Measurements from ENCODE around the gene TCF4. TPM values are rescaled to one million over a fixed set of nuclear protein-coding genes. Genes with fewer than 3 reads are reported as not detected.
A peak's percentile ranks its signal among the peaks of the same experiment; 100 is the strongest.

The TCF4 gene
- 205 TPM for total RNA-seq

DNA sequence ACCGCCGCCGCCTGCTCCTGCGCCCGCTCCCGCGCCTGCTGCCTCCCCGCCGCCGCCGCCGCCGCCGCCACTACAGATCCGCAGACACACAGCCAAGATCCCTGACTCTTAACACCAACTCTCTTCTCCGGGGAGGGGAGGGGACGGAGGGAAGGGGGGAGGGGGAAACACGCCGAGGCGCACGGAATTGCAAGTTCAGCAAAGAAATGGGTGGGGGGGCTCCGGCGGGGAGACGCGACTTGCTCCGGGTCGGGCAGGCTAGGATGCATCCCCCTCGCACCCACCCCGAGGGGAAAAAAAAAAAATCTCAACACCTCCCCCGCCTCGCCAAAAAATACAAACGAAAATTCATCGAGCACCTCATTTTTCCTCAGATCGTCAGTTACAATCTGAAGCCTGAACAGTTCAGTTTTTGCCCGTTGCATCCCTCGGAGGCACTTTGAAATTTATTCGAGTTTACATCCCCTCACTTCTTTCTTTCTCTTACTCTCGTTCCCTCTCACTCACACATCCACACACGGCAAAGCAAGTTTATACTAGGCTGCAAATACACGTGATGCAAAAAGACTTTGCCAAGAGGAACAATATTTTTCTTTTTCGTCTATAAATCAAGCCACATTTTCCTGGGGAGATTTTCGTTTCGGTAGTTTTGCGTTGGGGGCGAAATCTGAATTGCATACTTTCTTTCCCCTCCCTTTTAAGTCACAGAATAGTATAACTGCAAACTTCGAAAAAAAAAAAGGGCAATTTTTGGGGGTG is at the start of gene TCF4:
TSS of gene TCF4 (minus strand) at position 82 of the 759 bp plus-strand sequence. CDS start 1,076 bp downstream, outside the sequence.
- Histone ChIP-seq H3K4me3 (ENCODE audit: low read length in 3 of 3) (peak within 1 kb of the TSS; percentile 76 to 98 (median 87)), H3K9ac (ENCODE audit: low read depth in 1 of 3, low read length in 3 of 3) (peak within 1 kb of the TSS; percentile 78 to 95 (median 81)), H3K4me1 (ENCODE audit: control insufficient read depth in 3 of 3, insufficient read depth in 3 of 3, low read length in 3 of 3) (peaks cover 7 to 18% (median 9%) of the 10 kb centered on the region in 3 donors), H3K27ac (ENCODE audit: low read depth, low read length) (peak within 1 kb of the TSS; percentile 83), H3K27me3 (ENCODE audit: control insufficient read depth in 3 of 3, insufficient read depth in 3 of 3, low read length in 3 of 3) (no peaks in the 10 kb centered on the region), H3K9me3 (ENCODE audit: control insufficient read depth in 3 of 3, low read length in 3 of 3) (no peaks in the 10 kb centered on the region), H3K36me3 (ENCODE audit: control insufficient read depth in 3 of 3, insufficient read depth in 3 of 3, low read length in 3 of 3) (peaks cover 0 to under 1% (median 0%) of the 10 kb centered on the region in 3 donors)

DNA sequence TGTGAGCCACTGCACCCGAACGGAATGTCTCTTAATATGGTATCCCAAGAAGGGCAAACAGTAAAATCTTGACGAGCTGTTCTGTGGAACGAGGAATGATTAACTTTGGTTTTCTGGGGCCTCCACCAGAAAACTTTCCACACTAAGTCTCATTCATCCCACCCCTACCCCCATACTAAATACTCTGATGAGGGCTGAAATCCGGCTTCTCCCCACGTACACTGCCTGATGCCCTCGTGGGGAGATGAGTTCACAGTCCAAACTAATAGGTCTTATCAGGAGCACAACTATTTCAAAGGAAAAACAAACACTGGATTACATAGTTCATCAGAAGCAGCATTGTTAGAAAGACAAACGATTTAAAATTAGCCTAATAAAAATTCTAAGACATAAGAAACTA is 49.2 kb upstream of the TCF4 start:
- H3K9me3 ChIP-seq (ENCODE audit: control insufficient read depth in 3 of 3, low read length in 3 of 3): no peaks in the 10 kb centered on the region
- H3K4me1 ChIP-seq (ENCODE audit: control insufficient read depth in 3 of 3, insufficient read depth in 3 of 3, low read length in 3 of 3): no peaks in the 10 kb centered on the region
- H3K4me3 ChIP-seq (ENCODE audit: low read length in 3 of 3): no peak overlapping the region
- H3K27ac ChIP-seq (ENCODE audit: low read depth, low read length): no peak overlapping the region
- no peaks in the 10 kb centered on the region for H3K36me3 ChIP-seq (ENCODE audit: control insufficient read depth in 3 of 3, insufficient read depth in 3 of 3, low read length in 3 of 3)
- H3K9ac ChIP-seq (ENCODE audit: low read depth in 1 of 3, low read length in 3 of 3): no peak overlapping the region
- no peaks in the 10 kb centered on the region for H3K27me3 ChIP-seq (ENCODE audit: control insufficient read depth in 3 of 3, insufficient read depth in 3 of 3, low read length in 3 of 3)

GRCh38 chr18:55635439-55635838 is 47.4 kb upstream of the TCF4 start:
- no peak overlapping the region for H3K4me3 ChIP-seq (ENCODE audit: low read length in 3 of 3)
- H3K9ac ChIP-seq (ENCODE audit: low read depth in 1 of 3, low read length in 3 of 3): no peak overlapping the region
- H3K4me1 ChIP-seq (ENCODE audit: control insufficient read depth in 3 of 3, insufficient read depth in 3 of 3, low read length in 3 of 3): no peaks in the 10 kb centered on the region
- H3K36me3 ChIP-seq (ENCODE audit: control insufficient read depth in 3 of 3, insufficient read depth in 3 of 3, low read length in 3 of 3): no peaks in the 10 kb centered on the region
- H3K27ac ChIP-seq (ENCODE audit: low read depth, low read length): no peak overlapping the region
- H3K27me3 ChIP-seq (ENCODE audit: control insufficient read depth in 3 of 3, insufficient read depth in 3 of 3, low read length in 3 of 3): no peaks in the 10 kb centered on the region
- no peaks in the 10 kb centered on the region for H3K9me3 ChIP-seq (ENCODE audit: control insufficient read depth in 3 of 3, low read length in 3 of 3)

DNA sequence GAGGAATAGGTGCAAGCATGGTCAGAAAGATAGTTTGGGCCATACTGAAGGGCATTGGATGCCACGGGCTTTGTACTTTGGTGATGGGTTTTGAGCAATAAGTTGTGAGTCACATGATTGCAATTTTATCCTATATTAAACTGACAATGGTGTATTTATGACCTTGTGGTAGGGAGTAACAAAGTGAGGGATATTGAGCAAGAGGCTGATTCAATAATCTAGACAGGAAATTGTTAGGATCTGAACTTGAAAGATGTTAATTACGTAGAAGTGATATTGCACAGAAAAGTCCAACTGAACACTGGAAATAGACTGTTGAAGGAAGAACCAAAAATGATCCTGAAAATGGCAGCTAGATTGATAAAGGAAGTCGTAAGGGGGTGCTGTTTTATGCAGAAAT is 46.6 kb upstream of the TCF4 start:
- H3K9me3 ChIP-seq (ENCODE audit: control insufficient read depth in 3 of 3, low read length in 3 of 3): no peaks in the 10 kb centered on the region
- H3K4me1 ChIP-seq (ENCODE audit: control insufficient read depth in 3 of 3, insufficient read depth in 3 of 3, low read length in 3 of 3): no peaks in the 10 kb centered on the region
- no peaks in the 10 kb centered on the region for H3K27me3 ChIP-seq (ENCODE audit: control insufficient read depth in 3 of 3, insufficient read depth in 3 of 3, low read length in 3 of 3)
- H3K36me3 ChIP-seq (ENCODE audit: control insufficient read depth in 3 of 3, insufficient read depth in 3 of 3, low read length in 3 of 3): no peaks in the 10 kb centered on the region
- no peak overlapping the region for H3K9ac ChIP-seq (ENCODE audit: low read depth in 1 of 3, low read length in 3 of 3)
- no peak overlapping the region for H3K4me3 ChIP-seq (ENCODE audit: low read length in 3 of 3)
- H3K27ac ChIP-seq (ENCODE audit: low read depth, low read length): no peak overlapping the region

DNA sequence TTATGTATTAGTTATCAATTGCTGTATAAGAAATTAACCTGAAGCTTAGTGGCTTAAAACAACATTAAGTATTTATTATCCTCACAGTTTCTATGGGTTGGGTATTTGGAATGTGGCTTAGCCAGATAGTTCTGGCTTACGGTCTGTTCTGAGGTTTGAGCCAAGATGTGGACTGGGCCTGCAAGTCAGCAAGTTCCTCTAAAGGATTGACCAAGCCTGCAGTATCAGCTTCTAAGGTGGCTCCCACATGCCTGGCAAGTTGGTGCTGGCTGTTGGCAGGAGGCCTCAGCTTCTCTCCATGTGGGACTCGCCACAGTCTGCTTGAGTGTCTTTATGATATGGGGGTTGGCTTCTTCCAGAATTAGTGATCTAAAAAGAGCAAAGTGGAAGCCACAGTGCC is 45.0 kb upstream of the TCF4 start:
- H3K36me3 ChIP-seq (ENCODE audit: control insufficient read depth in 3 of 3, insufficient read depth in 3 of 3, low read length in 3 of 3): no peaks in the 10 kb centered on the region
- no peak overlapping the region for H3K4me3 ChIP-seq (ENCODE audit: low read length in 3 of 3)
- H3K9me3 ChIP-seq (ENCODE audit: control insufficient read depth in 3 of 3, low read length in 3 of 3): no peaks in the 10 kb centered on the region
- no peak overlapping the region for H3K9ac ChIP-seq (ENCODE audit: low read depth in 1 of 3, low read length in 3 of 3)
- no peaks in the 10 kb centered on the region for H3K27me3 ChIP-seq (ENCODE audit: control insufficient read depth in 3 of 3, insufficient read depth in 3 of 3, low read length in 3 of 3)
- no peaks in the 10 kb centered on the region for H3K4me1 ChIP-seq (ENCODE audit: control insufficient read depth in 3 of 3, insufficient read depth in 3 of 3, low read length in 3 of 3)
- no peak overlapping the region for H3K27ac ChIP-seq (ENCODE audit: low read depth, low read length)

DNA sequence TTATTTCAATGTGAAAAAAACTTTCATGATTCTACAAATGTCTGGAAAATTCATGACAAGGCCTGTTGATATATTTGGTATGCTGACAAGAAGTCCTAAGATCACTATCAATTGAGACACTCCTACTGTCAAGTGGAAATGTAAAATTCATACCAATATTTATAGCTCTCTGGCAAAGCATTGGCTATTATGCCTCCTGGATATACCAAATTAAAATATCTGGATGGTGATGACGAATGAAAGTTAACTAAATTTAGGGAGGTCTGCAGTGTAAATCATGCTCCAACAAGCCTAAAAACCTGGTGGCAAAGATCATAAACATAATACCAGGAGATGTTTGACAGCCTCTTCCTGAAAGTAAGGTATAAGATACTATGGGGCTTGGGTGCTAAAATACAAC is 41.1 kb upstream of the TCF4 start:
- no peak overlapping the region for H3K9ac ChIP-seq (ENCODE audit: low read depth in 1 of 3, low read length in 3 of 3)
- H3K27me3 ChIP-seq (ENCODE audit: control insufficient read depth in 3 of 3, insufficient read depth in 3 of 3, low read length in 3 of 3): no peaks in the 10 kb centered on the region
- H3K27ac ChIP-seq (ENCODE audit: low read depth, low read length): no peak overlapping the region
- no peak overlapping the region for H3K4me3 ChIP-seq (ENCODE audit: low read length in 3 of 3)
- H3K4me1 ChIP-seq (ENCODE audit: control insufficient read depth in 3 of 3, insufficient read depth in 3 of 3, low read length in 3 of 3): no peaks in the 10 kb centered on the region
- no peaks in the 10 kb centered on the region for H3K36me3 ChIP-seq (ENCODE audit: control insufficient read depth in 3 of 3, insufficient read depth in 3 of 3, low read length in 3 of 3)
- no peaks in the 10 kb centered on the region for H3K9me3 ChIP-seq (ENCODE audit: control insufficient read depth in 3 of 3, low read length in 3 of 3)

- Histone ChIP-seq H3K4me1 (ENCODE audit: control insufficient read depth in 3 of 3, insufficient read depth in 3 of 3, low read length in 3 of 3) (no peaks in the 10 kb centered on the region), H3K4me3 (ENCODE audit: low read length in 3 of 3) (no peak overlapping the region)
Observed at GRCh38 chr18:55627007-55627406, 39.0 kb upstream of the TCF4 start.

DNA sequence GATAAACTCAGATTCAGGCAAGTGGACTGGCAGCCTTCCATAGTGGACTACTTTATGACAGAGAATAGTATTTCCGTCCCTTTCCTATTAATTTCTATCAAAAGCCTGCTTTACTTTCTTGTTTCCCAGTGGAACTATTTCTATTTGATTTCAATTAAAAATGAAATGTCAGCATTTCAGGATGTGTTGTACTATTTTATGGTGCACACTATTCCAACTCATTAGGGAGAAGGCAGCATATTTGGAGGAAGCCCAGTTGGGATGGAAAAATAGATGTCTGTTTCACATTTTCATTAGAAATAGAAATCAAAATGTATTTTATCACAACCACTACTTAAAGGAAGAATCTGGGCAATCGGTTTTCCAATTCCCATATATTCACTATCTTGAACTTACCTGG is 37.9 kb upstream of the TCF4 start:
- no peak overlapping the region for H3K9ac ChIP-seq (ENCODE audit: low read depth in 1 of 3, low read length in 3 of 3)
- H3K27me3 ChIP-seq (ENCODE audit: control insufficient read depth in 3 of 3, insufficient read depth in 3 of 3, low read length in 3 of 3): no peaks in the 10 kb centered on the region
- H3K4me1 ChIP-seq (ENCODE audit: control insufficient read depth in 3 of 3, insufficient read depth in 3 of 3, low read length in 3 of 3): no peaks in the 10 kb centered on the region
- H3K27ac ChIP-seq (ENCODE audit: low read depth, low read length): no peak overlapping the region
- H3K36me3 ChIP-seq (ENCODE audit: control insufficient read depth in 3 of 3, insufficient read depth in 3 of 3, low read length in 3 of 3): no peaks in the 10 kb centered on the region
- no peaks in the 10 kb centered on the region for H3K9me3 ChIP-seq (ENCODE audit: control insufficient read depth in 3 of 3, low read length in 3 of 3)
- H3K4me3 ChIP-seq (ENCODE audit: low read length in 3 of 3): no peak overlapping the region

More at GRCh38 chr18:55627007-55627406, 39.0 kb upstream of the TCF4 start:
- Histone ChIP-seq H3K27me3 (ENCODE audit: control insufficient read depth in 3 of 3, insufficient read depth in 3 of 3, low read length in 3 of 3) (no peaks in the 10 kb centered on the region), H3K9me3 (ENCODE audit: control insufficient read depth in 3 of 3, low read length in 3 of 3) (no peaks in the 10 kb centered on the region), H3K27ac (ENCODE audit: low read depth, low read length) (no peak overlapping the region), H3K36me3 (ENCODE audit: control insufficient read depth in 3 of 3, insufficient read depth in 3 of 3, low read length in 3 of 3) (no peaks in the 10 kb centered on the region), H3K9ac (ENCODE audit: low read depth in 1 of 3, low read length in 3 of 3) (no peak overlapping the region)

GRCh38 chr18:55623626-55624025 is 35.6 kb upstream of the TCF4 start:
- Histone ChIP-seq H3K9me3 (ENCODE audit: control insufficient read depth in 3 of 3, low read length in 3 of 3) (no peaks in the 10 kb centered on the region), H3K4me3 (ENCODE audit: low read length in 3 of 3) (no peak overlapping the region), H3K36me3 (ENCODE audit: control insufficient read depth in 3 of 3, insufficient read depth in 3 of 3, low read length in 3 of 3) (no peaks in the 10 kb centered on the region), H3K27me3 (ENCODE audit: control insufficient read depth in 3 of 3, insufficient read depth in 3 of 3, low read length in 3 of 3) (no peaks in the 10 kb centered on the region), H3K27ac (ENCODE audit: low read depth, low read length) (no peak overlapping the region), H3K9ac (ENCODE audit: low read depth in 1 of 3, low read length in 3 of 3) (no peak overlapping the region), H3K4me1 (ENCODE audit: control insufficient read depth in 3 of 3, insufficient read depth in 3 of 3, low read length in 3 of 3) (no peaks in the 10 kb centered on the region)

DNA sequence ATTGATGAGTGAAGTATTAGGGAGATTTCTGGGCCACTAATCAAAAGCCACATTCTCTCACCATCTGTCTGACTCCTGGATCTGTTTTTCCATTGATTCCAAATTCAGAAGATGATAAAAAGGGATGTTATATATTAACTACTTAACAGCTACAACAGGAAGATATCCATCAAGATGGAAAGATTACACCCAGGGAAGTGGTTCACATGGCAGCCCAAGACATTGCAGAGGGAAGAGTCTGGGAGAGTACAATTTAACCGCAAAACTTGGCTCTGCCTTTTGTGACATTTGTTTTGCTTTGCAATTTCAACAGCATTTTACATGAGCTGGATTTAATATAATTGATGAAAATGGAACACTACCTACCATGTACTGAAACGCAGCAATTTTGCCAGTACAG is 22.5 kb upstream of the TCF4 start:
- no peak overlapping the region for H3K9ac ChIP-seq (ENCODE audit: low read depth in 1 of 3, low read length in 3 of 3)
- H3K36me3 ChIP-seq (ENCODE audit: control insufficient read depth in 3 of 3, insufficient read depth in 3 of 3, low read length in 3 of 3): no peaks in the 10 kb centered on the region
- H3K4me3 ChIP-seq (ENCODE audit: low read length in 3 of 3): no peak overlapping the region
- no peaks in the 10 kb centered on the region for H3K9me3 ChIP-seq (ENCODE audit: control insufficient read depth in 3 of 3, low read length in 3 of 3)
- H3K4me1 ChIP-seq (ENCODE audit: control insufficient read depth in 3 of 3, insufficient read depth in 3 of 3, low read length in 3 of 3): no peaks in the 10 kb centered on the region
- no peaks in the 10 kb centered on the region for H3K27me3 ChIP-seq (ENCODE audit: control insufficient read depth in 3 of 3, insufficient read depth in 3 of 3, low read length in 3 of 3)
- no peak overlapping the region for H3K27ac ChIP-seq (ENCODE audit: low read depth, low read length)
